ENCODE data around the gene SNAI3.

Gene SNAI3

GRCh38 chr16:88631384-88631783, 54.9 kb downstream of the SNAI3 start:
- no peak overlapping the region for H3K4me3 ChIP-seq (ENCODE audit: low read length)
- no peak for TF ChIP-seq ZNF274 (IDR thresholded peaks at IDR 0.05; ENCODE audit: low read depth, low read length)

GRCh38 chr16:88630941-88631340, 55.4 kb downstream of the SNAI3 start:
- TF ChIP-seq ZNF274 (IDR thresholded peaks at IDR 0.05; ENCODE audit: low read depth, low read length), result no peak
- no peak overlapping the region for H3K4me3 ChIP-seq (ENCODE audit: low read length)

GRCh38 chr16:88630433-88630832, 55.9 kb downstream of the SNAI3 start:
- TF ChIP-seq ZNF274 (IDR thresholded peaks at IDR 0.05; ENCODE audit: low read depth, low read length), result no peak
- H3K4me3 ChIP-seq (ENCODE audit: low read length), result no peak overlapping the region

- H3K4me3 ChIP-seq (ENCODE audit: low read length), result no peak overlapping the region
- TF ChIP-seq ZNF274 (IDR thresholded peaks at IDR 0.05; ENCODE audit: low read depth, low read length), result no peak
Observed at GRCh38 chr16:88629835-88630234, 56.5 kb downstream of the SNAI3 start.

GRCh38 chr16:88628512-88628974, 57.8 kb downstream of the SNAI3 start:
- no peak for TF ChIP-seq ZNF274 (IDR thresholded peaks at IDR 0.05; ENCODE audit: low read depth, low read length)
- no peak overlapping the region for H3K4me3 ChIP-seq (ENCODE audit: low read length)

Measured in GM08714 (cell line).